Activated CD8-positive, alpha-beta memory T cell treated with anti-CD3 and anti-CD28 coated beads, Interleukin-2, amount 50 U/mL, for 24 hours (primary cell): ENCODE measurements around the gene RAD51.

Experiments
- DNase-seq: peaks from one replicate; pipeline ENCODE4 v3.0.0-alpha.2; 2020; ENCODE audit errors: extremely low read depth

The RAD51 gene

GRCh38 chr15:40762919-40763800 is 68.2 kb downstream of the RAD51 start:
- no peak for DNase-seq

- DNase-seq: no peak
Observed at GRCh38 chr15:40763801-40764628, 69.0 kb downstream of the RAD51 start, which contains the start of gene GCHFR. GCHFR (plus strand) TSS chr15:40764068; CDS start chr15:40764181, 113 bp downstream.

GRCh38 chr15:40764629-40765103 is 69.7 kb downstream of the RAD51 start:
- DNase-seq: no peak

GRCh38 chr15:40766194-40766815 is 71.3 kb downstream of the RAD51 start:
- DNase-seq: no peak

GRCh38 chr15:40766906-40767837 is 72.2 kb downstream of the RAD51 start:
- DNase-seq: no peak

GRCh38 chr15:40767838-40768500 is 73.0 kb downstream of the RAD51 start:
- DNase-seq: no peak

- DNase-seq: no peak
Observed at GRCh38 chr15:40768521-40769273, 73.7 kb downstream of the RAD51 start.

GRCh38 chr15:40769274-40770146 is 74.5 kb downstream of the RAD51 start, which contains the start of gene C15orf62:
C15orf62 (plus strand) TSS chr15:40769980; CDS start chr15:40770496, 516 bp downstream.
- no peak for DNase-seq

GRCh38 chr15:40770147-40770721 is 75.3 kb downstream of the RAD51 start:
- DNase-seq: no peak

- DNase-seq: no peak
Observed at GRCh38 chr15:40771242-40771641, 76.3 kb downstream of the RAD51 start.

- no peak for DNase-seq
Observed at GRCh38 chr15:40772014-40772413, 77.0 kb downstream of the RAD51 start.

GRCh38 chr15:40773496-40773895 is 78.5 kb downstream of the RAD51 start:
- DNase-seq: no peak

- no peak for DNase-seq
Observed at GRCh38 chr15:40773902-40774301, 78.9 kb downstream of the RAD51 start.

- DNase-seq: no peak
Observed at GRCh38 chr15:40775007-40775406, 80.0 kb downstream of the RAD51 start.

GRCh38 chr15:40775740-40776536 is 81.0 kb downstream of the RAD51 start:
- DNase-seq: no peak

GRCh38 chr15:40776537-40777141 is 81.7 kb downstream of the RAD51 start:
- DNase-seq: no peak
